Measurements from ENCODE around the gene TOB1.
"Not testable (repeated sequence)": the region's sequence is repeated elsewhere in the genome, so short reads cannot be mapped to it uniquely, and the experiment has no call there.

The TOB1 gene

DNA sequence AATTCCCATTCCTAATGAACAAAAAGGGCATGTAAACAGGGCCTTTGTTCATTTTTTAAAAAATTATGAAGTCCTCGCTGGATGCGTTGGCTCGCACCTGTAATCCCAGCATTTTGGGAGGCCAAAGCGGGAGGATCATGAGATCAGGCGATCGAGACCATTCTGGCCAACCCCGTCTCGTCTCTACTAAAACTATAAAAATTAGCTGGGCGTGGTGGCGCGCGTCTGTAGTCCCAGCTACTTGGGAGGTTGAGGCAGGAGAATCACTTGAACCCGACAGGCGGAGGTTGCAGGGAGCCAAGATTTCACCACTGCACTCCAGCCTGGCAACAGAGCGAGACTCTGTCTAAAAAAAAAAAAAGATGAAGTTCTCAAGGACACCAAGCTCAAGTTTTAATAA, 6.4 kb downstream of the TOB1 start:
- peaks cover 20 to 23% of the 10 kb centered on the region in 2 experiments for H3K36me3 ChIP-seq (ENCODE audit: control insufficient read depth in 2 of 2, insufficient read depth in 1 of 2, low read length in 2 of 2)
- CTCF ChIA-PET, result interaction anchor here (1.0 to 8.4 kb wide), 4 partner anchors 77 to 293 kb away, joined by 4 to 78 read pairs (median 6); partner anchors contain the start of gene NME1
- H3K4me3 ChIP-seq (ENCODE audit: low read depth, low read length); H3K27ac ChIP-seq (ENCODE audit: extremely low read depth, low read depth, low read length); POLR2A ChIA-PET; H3K9me3 ChIP-seq (ENCODE audit: control insufficient read depth, insufficient read depth, low read depth, low read length): not testable (repeated sequence)
- peaks cover 23% of the 10 kb centered on the region for H3K4me1 ChIP-seq (ENCODE audit: control insufficient read depth, insufficient read depth, low read length)

DNA sequence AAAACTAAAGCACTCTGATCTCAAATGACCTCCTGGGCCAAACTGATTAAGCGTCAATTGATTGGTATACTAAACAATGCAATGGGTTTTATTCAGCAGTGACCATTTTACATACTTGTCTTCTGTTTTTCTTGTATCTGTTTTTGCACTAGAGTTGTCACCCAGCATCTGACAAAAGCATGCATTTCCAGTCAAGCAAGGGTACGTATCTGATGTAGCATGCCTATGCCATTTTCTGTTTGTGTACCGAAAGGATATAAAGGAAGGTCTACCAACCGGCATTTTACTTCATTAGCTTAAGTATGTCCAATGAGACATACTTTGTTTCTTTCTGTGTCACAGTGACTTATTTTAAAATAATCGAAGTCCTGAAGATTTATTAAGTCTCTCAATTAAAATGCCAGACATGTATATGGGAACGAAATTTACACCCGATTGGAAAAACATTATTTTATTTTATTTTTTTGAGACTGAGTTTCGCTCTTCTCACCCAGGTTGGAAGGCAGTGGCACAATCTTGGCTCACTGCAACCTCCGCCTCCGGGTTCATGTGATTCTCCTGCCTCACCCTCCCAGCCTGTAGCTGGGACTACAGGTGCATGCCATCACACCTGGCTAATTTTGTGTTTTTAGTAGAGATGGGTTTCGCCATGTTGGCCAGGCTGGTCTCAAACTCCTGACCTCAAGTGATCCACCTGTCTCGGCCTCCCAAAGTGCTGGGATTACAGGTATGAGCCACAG, 7.5 kb downstream of the TOB1 start:
- POLR2A ChIA-PET, result interaction anchor here (0.6 kb wide), 1 partner anchor 7 kb away, joined by 3 read pairs; the partner anchor contains the start of gene TOB1

DNA sequence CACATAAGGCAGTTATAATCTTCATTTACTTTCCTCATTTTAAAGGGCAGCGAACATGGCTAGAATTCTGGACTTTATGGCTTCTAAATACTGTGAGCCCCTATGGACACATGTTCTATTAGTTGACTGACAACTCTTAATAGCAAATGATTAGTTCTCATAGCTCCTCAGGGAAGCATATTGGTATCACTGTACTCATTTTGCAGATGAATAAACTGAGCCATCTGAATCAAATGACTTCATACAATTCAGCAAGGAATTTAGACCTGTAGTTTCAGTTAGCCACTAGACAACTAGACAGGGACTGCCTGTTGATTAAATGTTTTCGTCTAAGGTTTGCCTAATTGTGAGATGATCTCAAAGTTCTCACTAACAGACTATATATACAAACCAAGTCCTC, 9.7 kb downstream of the TOB1 start:
- peaks cover 0 to 1% of the 10 kb centered on the region in 2 experiments; a peak in 2 of 3 replicates for H3K36me3 ChIP-seq (ENCODE audit: control insufficient read depth in 2 of 2, insufficient read depth in 1 of 2, low read length in 2 of 2)
- ChIA-PET POLR2A (interaction anchor here (1.0 to 2.4 kb wide), 2 partner anchors 9 to 104 kb away, joined by 3 to 31 read pairs; partner anchors contain the start of gene TOB1), CTCF (interaction anchor here (0.5 to 7.3 kb wide), 11 partner anchors 8 to 142 kb away, joined by 3 to 97 read pairs (median 4); no protein-coding TSS in a partner anchor)
- no peak overlapping the region for H3K4me3 ChIP-seq (ENCODE audit: low read depth, low read length)
- no peaks in the 10 kb centered on the region for H3K4me1 ChIP-seq (ENCODE audit: control insufficient read depth, insufficient read depth, low read length)
- H3K27ac ChIP-seq (ENCODE audit: extremely low read depth, low read depth, low read length), result no peak overlapping the region
- H3K9me3 ChIP-seq (ENCODE audit: control insufficient read depth, insufficient read depth, low read depth, low read length), result no peaks in the 10 kb centered on the region
- TF ChIP-seq HOXC10 (CRISPR knock-in tag; IDR thresholded peaks at IDR 0.05) (no peak), SP7 (tag by site-specific recombination; IDR thresholded peaks at IDR 0.05) (no peak), ZNF184 (tag by site-specific recombination; IDR thresholded peaks at IDR 0.05) (no peak), BCL11A (tag by site-specific recombination; IDR thresholded peaks at IDR 0.05; ENCODE audit: low read depth) (no peak), KLF9 (tag by site-specific recombination; IDR thresholded peaks at IDR 0.05; ENCODE audit: low read depth) (no peak), ZNF549 (tag by site-specific recombination; IDR thresholded peaks at IDR 0.05) (no peak), GLIS1 (tag by site-specific recombination; IDR thresholded peaks at IDR 0.05) (no peak), ZNF114 (tag by site-specific recombination; IDR thresholded peaks at IDR 0.05) (no peak), WT1 (tag by site-specific recombination; IDR thresholded peaks at IDR 0.05) (no peak), ZNF843 (tag by site-specific recombination; IDR thresholded peaks at IDR 0.05) (no peak), ZNF423 (tag by site-specific recombination; IDR thresholded peaks at IDR 0.05) (no peak), ZSCAN16 (tag by site-specific recombination; IDR thresholded peaks at IDR 0.05) (no peak), ZNF596 (tag by site-specific recombination; IDR thresholded peaks at IDR 0.05) (no peak), ZNF146 (tag by site-specific recombination; IDR thresholded peaks at IDR 0.05) (no peak), ZBTB20 (tag by site-specific recombination; IDR thresholded peaks at IDR 0.05) (no peak)
- TF ChIP-seq, protein P1, sequence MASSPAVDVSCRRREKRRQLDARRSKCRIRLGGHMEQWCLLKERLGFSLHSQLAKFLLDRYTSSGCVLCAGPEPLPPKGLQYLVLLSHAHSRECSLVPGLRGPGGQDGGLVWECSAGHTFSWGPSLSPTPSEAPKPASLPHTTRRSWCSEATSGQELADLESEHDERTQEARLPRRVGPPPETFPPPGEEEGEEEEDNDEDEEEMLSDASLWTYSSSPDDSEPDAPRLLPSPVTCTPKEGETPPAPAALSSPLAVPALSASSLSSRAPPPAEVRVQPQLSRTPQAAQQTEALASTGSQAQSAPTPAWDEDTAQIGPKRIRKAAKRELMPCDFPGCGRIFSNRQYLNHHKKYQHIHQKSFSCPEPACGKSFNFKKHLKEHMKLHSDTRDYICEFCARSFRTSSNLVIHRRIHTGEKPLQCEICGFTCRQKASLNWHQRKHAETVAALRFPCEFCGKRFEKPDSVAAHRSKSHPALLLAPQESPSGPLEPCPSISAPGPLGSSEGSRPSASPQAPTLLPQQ (tag by site-specific recombination; IDR thresholded peaks at IDR 0.05), result no peak

More for the DNA sequence above, 7.5 kb downstream of the TOB1 start:
- peaks cover 17 to 18% of the 10 kb centered on the region in 2 experiments for H3K36me3 ChIP-seq (ENCODE audit: control insufficient read depth in 2 of 2, insufficient read depth in 1 of 2, low read length in 2 of 2)
- H3K9me3 ChIP-seq (ENCODE audit: control insufficient read depth, insufficient read depth, low read depth, low read length), result no peaks in the 10 kb centered on the region
- peaks cover 17% of the 10 kb centered on the region for H3K4me1 ChIP-seq (ENCODE audit: control insufficient read depth, insufficient read depth, low read length)
- no peak overlapping the region for H3K4me3 ChIP-seq (ENCODE audit: low read depth, low read length)
- TF ChIP-seq MYNN (tag by site-specific recombination; IDR thresholded peaks at IDR 0.05; ENCODE audit: borderline replicate concordance) (no peak), ZNF626 (tag by site-specific recombination; IDR thresholded peaks at IDR 0.05) (no peak), ZNF157 (tag by site-specific recombination; IDR thresholded peaks at IDR 0.05) (no peak), OSR2 (tag by site-specific recombination; IDR thresholded peaks at IDR 0.05) (no peak), ZNF248 (tag by site-specific recombination; IDR thresholded peaks at IDR 0.05) (no peak), ZEB2 (tag by site-specific recombination; IDR thresholded peaks at IDR 0.05) (no peak), GFI1B (tag by site-specific recombination; IDR thresholded peaks at IDR 0.05) (no peak), KLF7 (tag by site-specific recombination; IDR thresholded peaks at IDR 0.05; ENCODE audit: borderline replicate concordance) (no peak), ZXDB (tag by site-specific recombination; IDR thresholded peaks at IDR 0.05) (no peak), ZNF501 (tag by site-specific recombination; IDR thresholded peaks at IDR 0.05) (no peak), FEZF1 (tag by site-specific recombination; IDR thresholded peaks at IDR 0.05) (no peak), ZNF423 (tag by site-specific recombination; IDR thresholded peaks at IDR 0.05) (no peak), YY2 (tag by site-specific recombination; IDR thresholded peaks at IDR 0.05) (no peak), ZNF214 (tag by site-specific recombination; IDR thresholded peaks at IDR 0.05; ENCODE audit: borderline replicate concordance) (no peak)
- TF ChIP-seq, protein P2, sequence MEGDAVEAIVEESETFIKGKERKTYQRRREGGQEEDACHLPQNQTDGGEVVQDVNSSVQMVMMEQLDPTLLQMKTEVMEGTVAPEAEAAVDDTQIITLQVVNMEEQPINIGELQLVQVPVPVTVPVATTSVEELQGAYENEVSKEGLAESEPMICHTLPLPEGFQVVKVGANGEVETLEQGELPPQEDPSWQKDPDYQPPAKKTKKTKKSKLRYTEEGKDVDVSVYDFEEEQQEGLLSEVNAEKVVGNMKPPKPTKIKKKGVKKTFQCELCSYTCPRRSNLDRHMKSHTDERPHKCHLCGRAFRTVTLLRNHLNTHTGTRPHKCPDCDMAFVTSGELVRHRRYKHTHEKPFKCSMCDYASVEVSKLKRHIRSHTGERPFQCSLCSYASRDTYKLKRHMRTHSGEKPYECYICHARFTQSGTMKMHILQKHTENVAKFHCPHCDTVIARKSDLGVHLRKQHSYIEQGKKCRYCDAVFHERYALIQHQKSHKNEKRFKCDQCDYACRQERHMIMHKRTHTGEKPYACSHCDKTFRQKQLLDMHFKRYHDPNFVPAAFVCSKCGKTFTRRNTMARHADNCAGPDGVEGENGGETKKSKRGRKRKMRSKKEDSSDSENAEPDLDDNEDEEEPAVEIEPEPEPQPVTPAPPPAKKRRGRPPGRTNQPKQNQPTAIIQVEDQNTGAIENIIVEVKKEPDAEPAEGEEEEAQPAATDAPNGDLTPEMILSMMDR (tag by site-specific recombination; IDR thresholded peaks at IDR 0.05), result no peak
- TF ChIP-seq, protein P3, sequence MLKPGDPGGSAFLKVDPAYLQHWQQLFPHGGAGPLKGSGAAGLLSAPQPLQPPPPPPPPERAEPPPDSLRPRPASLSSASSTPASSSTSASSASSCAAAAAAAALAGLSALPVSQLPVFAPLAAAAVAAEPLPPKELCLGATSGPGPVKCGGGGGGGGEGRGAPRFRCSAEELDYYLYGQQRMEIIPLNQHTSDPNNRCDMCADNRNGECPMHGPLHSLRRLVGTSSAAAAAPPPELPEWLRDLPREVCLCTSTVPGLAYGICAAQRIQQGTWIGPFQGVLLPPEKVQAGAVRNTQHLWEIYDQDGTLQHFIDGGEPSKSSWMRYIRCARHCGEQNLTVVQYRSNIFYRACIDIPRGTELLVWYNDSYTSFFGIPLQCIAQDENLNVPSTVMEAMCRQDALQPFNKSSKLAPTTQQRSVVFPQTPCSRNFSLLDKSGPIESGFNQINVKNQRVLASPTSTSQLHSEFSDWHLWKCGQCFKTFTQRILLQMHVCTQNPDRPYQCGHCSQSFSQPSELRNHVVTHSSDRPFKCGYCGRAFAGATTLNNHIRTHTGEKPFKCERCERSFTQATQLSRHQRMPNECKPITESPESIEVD (tag by site-specific recombination; IDR thresholded peaks at IDR 0.05), result no peak
- TF ChIP-seq, protein P4, sequence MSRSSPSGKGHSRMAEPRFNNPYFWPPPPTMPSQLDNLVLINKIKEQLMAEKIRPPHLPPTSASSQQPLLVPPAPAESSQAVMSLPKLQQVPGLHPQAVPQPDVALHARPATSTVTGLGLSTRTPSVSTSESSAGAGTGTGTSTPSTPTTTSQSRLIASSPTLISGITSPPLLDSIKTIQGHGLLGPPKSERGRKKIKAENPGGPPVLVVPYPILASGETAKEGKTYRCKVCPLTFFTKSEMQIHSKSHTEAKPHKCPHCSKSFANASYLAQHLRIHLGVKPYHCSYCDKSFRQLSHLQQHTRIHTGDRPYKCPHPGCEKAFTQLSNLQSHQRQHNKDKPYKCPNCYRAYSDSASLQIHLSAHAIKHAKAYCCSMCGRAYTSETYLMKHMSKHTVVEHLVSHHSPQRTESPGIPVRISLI (tag by site-specific recombination; IDR thresholded peaks at IDR 0.05), result no peak
- H3K27ac ChIP-seq (ENCODE audit: extremely low read depth, low read depth, low read length), result no peak overlapping the region
- CTCF ChIA-PET, result interaction anchor here (0.6 to 8.4 kb wide), 7 partner anchors 76 to 779 kb away, joined by 3 to 78 read pairs (median 4); partner anchors contain the start of gene NME1

Measured in HEK293 (cell line).